NCI-H748 treated with DMSO at 0.1 percent for 48 hours (cell line): ENCODE data around the gene DHTKD1.
A peak's percentile ranks its signal among the peaks of the same experiment; 100 is the strongest.
"Not testable (repeated sequence)": the region's sequence is repeated elsewhere in the genome, so short reads cannot be mapped to it uniquely, and the experiment has no call there.

Experiments used
- DNase-seq: peaks from one replicate; lab custom pipeline; 2025; lab: John Stamatoyannopoulos, UW

DHTKD1 gene

GRCh38 chr10:12062754-12063482, 5.8 kb upstream of the DHTKD1 start:
- DNase-seq: no peak

GRCh38 chr10:12063483-12063818, 5.3 kb upstream of the DHTKD1 start:
- no peak for DNase-seq

GRCh38 chr10:12067336-12067735, 1.4 kb upstream of the DHTKD1 start:
- no peak for DNase-seq

- not testable (repeated sequence) for DNase-seq
Measured at GRCh38 chr10:12071441-12071840, 2.7 kb downstream of the DHTKD1 start.

- no peak for DNase-seq
Measured at GRCh38 chr10:12073526-12073925, 4.8 kb downstream of the DHTKD1 start.

- DNase-seq: no peak
Measured at GRCh38 chr10:12077580-12078180, 8.9 kb downstream of the DHTKD1 start.

GRCh38 chr10:12081470-12081869, 12.7 kb downstream of the DHTKD1 start:
- no peak for DNase-seq

- DNase-seq: no peak
Measured at GRCh38 chr10:12081879-12082557, 13.3 kb downstream of the DHTKD1 start.

GRCh38 chr10:12088919-12089318, 20.2 kb downstream of the DHTKD1 start:
- no peak for DNase-seq

GRCh38 chr10:12091421-12091820, 22.7 kb downstream of the DHTKD1 start:
- DNase-seq: no peak

GRCh38 chr10:12097361-12097760, 28.6 kb downstream of the DHTKD1 start:
- DNase-seq: not testable (repeated sequence)

GRCh38 chr10:12097791-12098190, 29.0 kb downstream of the DHTKD1 start:
- no peak for DNase-seq

- no peak for DNase-seq
Measured at GRCh38 chr10:12098966-12099365, 30.2 kb downstream of the DHTKD1 start.

- no peak for DNase-seq
Measured at GRCh38 chr10:12103802-12104201, 35.0 kb downstream of the DHTKD1 start.

- DNase-seq: no peak
Measured at GRCh38 chr10:12107781-12108180, 39.0 kb downstream of the DHTKD1 start.

- no peak for DNase-seq
Measured at GRCh38 chr10:12109286-12109685, 40.5 kb downstream of the DHTKD1 start.

GRCh38 chr10:12111528-12111927, 42.8 kb downstream of the DHTKD1 start:
- no peak for DNase-seq

GRCh38 chr10:12113627-12114026, 44.9 kb downstream of the DHTKD1 start:
- no peak for DNase-seq

GRCh38 chr10:12121673-12122072, 52.9 kb downstream of the DHTKD1 start:
- DNase-seq: no peak

GRCh38 chr10:12129222-12130111, 60.7 kb downstream of the DHTKD1 start, which contains the start of gene SEC61A2:
Gene SEC61A2 (plus strand): TSS chr10:12129677. CDS start chr10:12129788, 111 bp downstream.
- peak; percentile 54 for DNase-seq

GRCh38 chr10:12130237-12130872, 61.6 kb downstream of the DHTKD1 start:
- DNase-seq: peak; percentile 43

GRCh38 chr10:12135631-12136030, 66.9 kb downstream of the DHTKD1 start:
- DNase-seq: no peak
